Measurements from ENCODE around the gene BRK1. TPM values are rescaled to one million over a fixed set of nuclear protein-coding genes. Genes with fewer than 3 reads are reported as not detected.
"Not testable (repeated sequence)": the region's sequence is repeated elsewhere in the genome, so short reads cannot be mapped to it uniquely, and the experiment has no call there.

The BRK1 gene
- total RNA-seq, 3 donors from 2014 or later = 71.7 to 118 (median 85.5) TPM

DNA sequence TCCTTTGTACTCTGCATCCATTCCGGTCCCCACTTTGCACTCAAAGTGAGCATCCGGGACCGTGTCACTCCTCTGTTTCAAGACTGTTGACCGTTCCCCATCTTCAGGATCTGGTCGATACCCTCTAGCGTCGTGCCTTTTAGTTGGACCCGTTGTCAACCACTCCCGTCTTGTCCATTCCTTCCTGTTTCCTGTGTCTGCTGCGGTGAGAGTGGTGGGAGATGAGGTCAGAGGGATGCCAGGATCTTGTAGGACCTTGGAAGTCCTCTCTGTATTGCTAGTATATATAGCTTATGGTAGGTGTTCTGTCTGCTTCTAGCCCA, 624 bp downstream of the BRK1 start:
- DNase-seq = no peak
- H3K4me3 ChIP-seq = peak overlapping the region; percentile 87
- ATAC-seq = peak; percentile 41
- H3K9me3 ChIP-seq = no peaks in the 10 kb centered on the region
- no peak for TF ChIP-seq CTCF (IDR thresholded peaks at IDR 0.05)
- intact Hi-C loops (cut with DNase I, micrococcal nuclease) = no loop called here
- no peaks in the 10 kb centered on the region for H3K36me3 ChIP-seq (ENCODE audit: low read depth)
- H3K4me1 ChIP-seq (ENCODE audit: low read depth) = peaks cover 13% of the 10 kb centered on the region

DNA sequence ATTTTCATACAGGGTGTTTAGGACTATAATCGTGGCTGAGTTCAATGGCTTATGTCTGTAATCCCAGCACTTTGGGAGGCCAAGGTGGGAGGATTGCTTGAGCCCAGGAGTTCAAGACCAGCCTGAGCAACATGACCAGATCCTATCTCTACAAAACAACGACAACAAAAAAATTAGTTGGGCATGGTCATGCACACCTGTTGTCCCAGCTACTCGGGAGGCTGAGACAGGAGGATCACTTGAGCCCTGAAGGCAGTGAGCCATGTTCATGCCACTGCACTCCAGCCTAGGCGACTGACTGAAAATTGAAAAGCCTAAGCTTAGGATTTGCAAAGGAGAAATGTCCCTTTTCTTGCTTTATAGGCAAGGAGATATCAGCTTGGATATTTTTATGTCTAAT, 1.5 kb downstream of the BRK1 start:
- Histone ChIP-seq H3K9me3 (no peaks in the 10 kb centered on the region), H3K4me3 (no peak overlapping the region), H3K36me3 (ENCODE audit: low read depth) (no peaks in the 10 kb centered on the region), H3K4me1 (ENCODE audit: low read depth) (peaks cover 13% of the 10 kb centered on the region)
- DNase-seq = no peak
- ATAC-seq = no peak
- TF ChIP-seq CTCF (IDR thresholded peaks at IDR 0.05) = no peak
- intact Hi-C loops (cut with DNase I, micrococcal nuclease) = no loop called here

DNA sequence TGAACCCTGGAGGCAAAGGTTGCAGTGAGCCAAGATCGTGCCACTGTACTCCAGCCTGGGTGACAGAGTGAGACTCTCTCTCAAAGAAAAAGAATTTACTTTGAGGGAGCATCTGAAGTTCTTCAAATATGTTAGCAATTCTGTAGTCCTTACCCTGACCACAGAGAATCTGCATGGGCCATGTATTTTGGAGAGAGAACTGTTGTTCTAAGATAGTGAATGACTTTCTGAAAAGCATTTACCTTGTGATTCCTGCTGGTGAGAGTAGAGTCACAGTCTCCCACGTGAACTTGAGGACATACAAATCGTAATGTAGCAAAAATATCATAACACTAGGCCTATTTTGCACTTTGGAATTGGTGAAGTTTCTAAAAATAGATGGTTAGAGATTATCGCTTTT, 3.9 kb downstream of the BRK1 start:
- intact Hi-C loops (cut with DNase I, micrococcal nuclease) = no loop called here
- TF ChIP-seq CTCF (IDR thresholded peaks at IDR 0.05) = no peak
- DNase-seq = no peak

DNA sequence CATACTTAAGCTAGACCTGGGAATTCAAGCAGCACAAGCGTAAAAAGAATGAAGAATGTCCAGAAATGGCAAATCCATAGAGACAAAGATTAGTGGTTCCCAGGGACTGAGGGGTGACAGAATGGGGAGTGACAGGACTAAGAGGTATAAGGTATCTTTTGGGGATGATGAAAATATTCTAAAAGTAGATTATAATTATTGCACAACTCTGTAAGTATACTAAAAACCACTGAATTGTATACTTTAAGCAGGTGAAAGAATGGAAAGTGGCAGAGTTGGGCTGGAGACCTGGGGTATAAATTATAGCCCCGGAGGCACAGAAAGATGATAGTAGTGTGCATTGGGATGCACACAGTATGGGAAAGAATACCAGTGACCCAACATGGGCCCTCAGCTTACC, 5.6 kb downstream of the BRK1 start:
- ATAC-seq = no peak
- peaks cover 13% of the 10 kb centered on the region for H3K4me1 ChIP-seq (ENCODE audit: low read depth)
- no peaks in the 10 kb centered on the region for H3K36me3 ChIP-seq (ENCODE audit: low read depth)
- H3K9me3 ChIP-seq = no peaks in the 10 kb centered on the region
- H3K4me3 ChIP-seq = no peak overlapping the region
- no peak for DNase-seq
- intact Hi-C loops (cut with DNase I, micrococcal nuclease) = no loop called here
- TF ChIP-seq CTCF (IDR thresholded peaks at IDR 0.05) = no peak

More for the DNA sequence above, 3.9 kb downstream of the BRK1 start:
- Histone ChIP-seq H3K4me1 (ENCODE audit: low read depth) (peaks cover 13% of the 10 kb centered on the region), H3K9me3 (no peaks in the 10 kb centered on the region), H3K36me3 (ENCODE audit: low read depth) (no peaks in the 10 kb centered on the region), H3K4me3 (no peak overlapping the region)
- ATAC-seq = no peak

DNA sequence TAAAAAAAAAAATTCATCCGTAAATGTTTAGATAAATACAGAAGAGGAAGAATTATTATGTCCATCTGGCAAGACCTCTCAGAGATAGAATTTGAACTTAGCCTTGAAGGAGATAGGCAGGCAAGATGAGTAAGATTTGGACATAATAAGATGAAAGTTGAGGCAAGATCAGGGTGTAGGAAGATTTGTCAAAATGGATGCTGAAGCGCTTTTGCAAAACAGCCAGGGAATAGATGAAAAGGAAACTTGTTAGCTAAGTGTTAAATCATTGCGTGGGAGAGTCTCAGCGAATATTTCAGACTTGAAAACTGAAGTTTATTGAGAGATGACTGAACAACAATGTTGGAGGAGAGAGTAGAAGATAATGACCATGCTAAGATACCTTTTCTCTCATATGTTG, 7.2 kb downstream of the BRK1 start:
- H3K4me1 ChIP-seq (ENCODE audit: low read depth) = no peaks in the 10 kb centered on the region
- intact Hi-C loops (cut with DNase I, micrococcal nuclease) = no loop called here
- no peaks in the 10 kb centered on the region for H3K36me3 ChIP-seq (ENCODE audit: low read depth)
- no peak for DNase-seq
- no peak overlapping the region for H3K4me3 ChIP-seq
- no peaks in the 10 kb centered on the region for H3K9me3 ChIP-seq
- no peak for ATAC-seq
- no peak for TF ChIP-seq CTCF (IDR thresholded peaks at IDR 0.05)

- DNase-seq; intact Hi-C loops (cut with DNase I, micrococcal nuclease); ATAC-seq; H3K36me3 ChIP-seq (ENCODE audit: low read depth); H3K4me3 ChIP-seq; H3K9me3 ChIP-seq; H3K4me1 ChIP-seq (ENCODE audit: low read depth): not testable (repeated sequence)
These were observed 20.4 kb downstream of the BRK1 start for GRCh38 chr3:10135872-10136271.
